HCT116 (cell line): Measurements from ENCODE around the gene PCDH9.

Source experiments
- CTCF ChIP-seq, 3 experiments: fragments of 200-600 bp in 1 of 3; sonication (generic) in 1 of 3; IDR thresholded peaks in 2 of 3; conservative IDR thresholded peaks in 1 of 3; 2 replicates each; pipeline ENCODE4 v1.5.1; 2012 to 2017; ENCODE audit warnings: low read depth in 2 of 3, low read length in 2 of 3, antibody characterized with exemption in 1 of 3, borderline replicate concordance in 1 of 3, control low read depth in 1 of 3, mild to moderate bottlenecking in 1 of 3, mixed read lengths in 1 of 3, mixed run types in 1 of 3, moderate library complexity in 1 of 3; ENCODE audit not compliant: insufficient read depth in 1 of 3
- EZH2 ChIP-seq: fragments of 200-600 bp; sonication (generic); IDR thresholded peaks from 2 replicates; pipeline ENCODE4 v1.6.1; 2017; ENCODE audit warnings: antibody characterized with exemption, mixed run types
- MAX ChIP-seq: IDR thresholded peaks from 2 replicates; pipeline ENCODE4 v1.6.1; 2012
- POLR2A ChIP-seq: IDR thresholded peaks from 2 replicates; pipeline ENCODE4 v1.7.0; 2011; ENCODE audit warnings: borderline replicate concordance; ENCODE audit not compliant: insufficient read depth, insufficient read length; ENCODE audit errors: extremely low read depth
- RAD21 ChIP-seq: IDR thresholded peaks from 2 replicates; pipeline ENCODE4 v1.6.1; 2012; ENCODE audit warnings: low read depth, mild to moderate bottlenecking
- REST ChIP-seq: IDR thresholded peaks from 2 replicates; pipeline ENCODE4 v1.6.1; 2012; ENCODE audit warnings: low read depth
- SP1 ChIP-seq: IDR thresholded peaks from 2 replicates; pipeline ENCODE4 v1.6.1; 2012; ENCODE audit warnings: low read depth
- TCF7L2 ChIP-seq: IDR thresholded peaks from 2 replicates; pipeline ENCODE4 v1.7.0; 2011; ENCODE audit warnings: borderline replicate concordance, inconsistent platforms; ENCODE audit not compliant: insufficient read depth, insufficient read length; ENCODE audit errors: extremely low read depth
- YY1 ChIP-seq: IDR thresholded peaks from 2 replicates; pipeline ENCODE4 v1.6.1; 2011; ENCODE audit warnings: low read length, low read depth, moderate library complexity, mild to moderate bottlenecking; ENCODE audit not compliant: insufficient replicate concordance; ENCODE audit errors: extremely low read depth

GRCh38 chr13:66967811-66968597, 262.1 kb downstream of the PCDH9 start:
- TF ChIP-seq SP1 (no peak), POLR2A (no peak), CTCF (IDR thresholded peaks at IDR 0.05 in 2 of 3, conservative IDR thresholded peaks at IDR 0.05 in 1 of 3; ENCODE audit: borderline replicate concordance in 1 of 3, insufficient read depth in 1 of 3, low read depth in 2 of 3, low read length in 2 of 3) (no peak), REST (no peak), YY1 (no peak), MAX (no peak), EZH2 (no peak), RAD21 (no peak), TCF7L2 (no peak)
